Panc1 (cell line): ENCODE results near the gene ZNF366. TPM values are rescaled to one million over a fixed set of nuclear protein-coding genes. Genes with fewer than 3 reads are reported as not detected.

ENCODE experiments used
- ATAC-seq: fragments of 200-7000 bp; cut with Tn5 transposase; 2 replicates; pipeline ENCODE4 v1.9.1; 2020; ENCODE audit warnings: mild to moderate bottlenecking, moderate library complexity
- BruUV-seq: library from RNA; stranded (reverse); fragments of 400-500 nt; replicated peaks from 2 replicates; lab custom pipeline; 2021; lab: Mats Ljungman, UMichigan
- CTCF ChIA-PET: fragments of 300-600 bp; sonication (Branson Sonifier 250); formaldehyde crosslinking; loops from one replicate; lab custom pipeline; 2022; ENCODE audit warnings: antibody characterized with exemption; lab: Charles Lee
- POLR2A ChIA-PET: fragments of 300-600 bp; sonication (Branson Sonifier 250); formaldehyde crosslinking; loops from one replicate; lab custom pipeline; 2022; ENCODE audit warnings: antibody characterized with exemption; lab: Charles Lee
- DNase-seq: peaks from one replicate; pipeline ENCODE4 v3.0.0-alpha.2; 2010; ENCODE audit warnings: low read depth, low spot score
- H3K27ac ChIP-seq: 2 replicates; pipeline ENCODE4 v1.5.1; 2011; ENCODE audit warnings: mild to moderate bottlenecking, low read length, inconsistent platforms
- H3K27me3 ChIP-seq: fragments of 200-500 bp; sonication (Bioruptor generic); 2 replicates; pipeline ENCODE4 v1.6.0; 2014; ENCODE audit warnings: low read length, inconsistent platforms; ENCODE audit not compliant: control insufficient read depth, insufficient read depth
- H3K36me3 ChIP-seq: fragments of 200-500 bp; sonication (Bioruptor generic); 2 replicates; pipeline ENCODE4 v1.5.1; 2014; ENCODE audit warnings: inconsistent platforms, mild to moderate bottlenecking, low read length, moderate library complexity; ENCODE audit not compliant: control insufficient read depth, insufficient read depth
- H3K4me1 ChIP-seq: 2 replicates; pipeline ENCODE4 v1.5.1; 2011; ENCODE audit warnings: inconsistent platforms, mild to moderate bottlenecking, low read length, moderate library complexity; ENCODE audit not compliant: control insufficient read depth, insufficient read depth
- H3K4me3 ChIP-seq, 2 experiments: 2 replicates each; pipeline ENCODE4 v1.5.1; 2011 to 2012; ENCODE audit warnings: low read depth in 2 of 2, low read length in 2 of 2, mild to moderate bottlenecking in 2 of 2, inconsistent platforms in 1 of 2, moderate library complexity in 1 of 2
- H3K9me3 ChIP-seq: fragments of 200-500 bp; sonication (Bioruptor generic); 2 replicates; pipeline ENCODE4 v1.5.1; 2014; ENCODE audit warnings: low read depth, mild to moderate bottlenecking, inconsistent platforms, low read length, moderate library complexity; ENCODE audit not compliant: control insufficient read depth, insufficient read depth
- CTCF ChIP-seq: fragments of 450-650 bp; IDR thresholded peaks from 2 replicates; pipeline ENCODE4 v1.5.1; 2017; ENCODE audit warnings: mild to moderate bottlenecking
- POLR2AphosphoS5 ChIP-seq: IDR thresholded peaks from 2 replicates; pipeline ENCODE4 v1.6.1; 2012; ENCODE audit warnings: mild to moderate bottlenecking, low read depth, low read length, moderate library complexity
- REST ChIP-seq, 2 experiments: IDR thresholded peaks; 2 replicates each; pipeline ENCODE4 v1.6.1; 2011 to 2012; ENCODE audit warnings: low read depth in 2 of 2, control low read depth in 1 of 2, low read length in 1 of 2, mild to moderate bottlenecking in 1 of 2, moderate library complexity in 1 of 2; ENCODE audit not compliant: insufficient read depth in 1 of 2
- SIN3A ChIP-seq: IDR thresholded peaks from 2 replicates; pipeline ENCODE4 v1.6.1; 2012; ENCODE audit warnings: low read depth, mild to moderate bottlenecking, low read length, moderate library complexity, borderline replicate concordance; ENCODE audit not compliant: insufficient read depth
- TCF7L2 ChIP-seq: IDR thresholded peaks from 2 replicates; pipeline ENCODE4 v1.6.1; 2011; ENCODE audit warnings: mild to moderate bottlenecking, low read depth, low read length, inconsistent platforms
- in situ Hi-C: cut with HindIII; loops from 2 replicates; pipeline ENCODE4 v1.10.0; 2016; ENCODE audit warnings: low sequenced_read_pairs, low pct_unique_long_range_greater_than_20kb
- intact Hi-C: fragments of 100-400 bp; cut with micrococcal nuclease; formaldehyde crosslinking; loops from one replicate; pipeline ENCODE4 v1.10.0; 2022; ENCODE audit not compliant: unreplicated experiment
- total RNA-seq: library from RNA; stranded (reverse); gene quantifications from one replicate; pipeline ENCODE4 v1.2.1, GENCODE V29; 2021; ENCODE audit not compliant: unreplicated experiment

Gene ZNF366
- total RNA-seq, 1 experiment from 2014 or later = not detected

- in situ Hi-C loops (no loop called here), intact Hi-C loops (no loop called here)
- Histone ChIP-seq H3K4me3 (no peak overlapping the region), H3K27me3 (no peaks in the 10 kb centered on the region), H3K9me3 (no peaks in the 10 kb centered on the region), H3K36me3 (no peaks in the 10 kb centered on the region), H3K27ac (no peak overlapping the region), H3K4me1 (no peaks in the 10 kb centered on the region)
- DNase-seq = peak; percentile 30
- ChIA-PET CTCF (interaction anchor here (0.6 to 1.0 kb wide), 2 partner anchors 389 to 424 kb away, joined by 3 to 4 read pairs; no protein-coding TSS in a partner anchor), POLR2A (no interaction called here)
- peak; percentile 63; the same call in 1 of the 2 replicates for ATAC-seq
- TF ChIP-seq TCF7L2 (no peak), SIN3A (no peak), CTCF (peak; percentile 72)
- BruUV-seq = no TSS peak
Measured at GRCh38 chr5:72394688-72395087, 112.5 kb downstream of the ZNF366 start.

DNA sequence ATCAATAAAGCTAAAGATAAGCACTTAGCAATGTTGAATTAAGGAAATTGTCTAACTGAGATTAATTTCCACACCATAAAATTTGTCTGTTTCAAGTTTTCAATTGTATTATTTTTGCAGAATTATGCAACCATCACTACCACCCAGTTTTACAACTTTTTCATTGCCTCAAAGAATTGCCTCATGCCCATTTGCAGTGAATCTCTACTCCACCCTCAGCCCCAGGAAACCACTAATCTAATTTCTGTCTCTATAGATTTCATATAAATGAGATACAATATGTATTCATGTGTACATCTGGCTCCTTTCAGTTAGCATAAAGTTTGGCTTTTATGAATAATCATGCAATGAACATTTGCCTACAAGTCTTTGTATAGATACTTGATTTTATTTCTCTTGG lies 114.2 kb downstream of the ZNF366 start:
- POLR2A ChIA-PET = no interaction called here
- Histone ChIP-seq H3K27ac (no peak overlapping the region), H3K36me3 (no peaks in the 10 kb centered on the region), H3K9me3 (no peaks in the 10 kb centered on the region), H3K27me3 (no peaks in the 10 kb centered on the region), H3K4me3 (no peak overlapping the region), H3K4me1 (no peaks in the 10 kb centered on the region)
- no TSS peak for BruUV-seq
- CTCF ChIA-PET = no interaction called here
- no peak for ATAC-seq
- TF ChIP-seq REST (IDR thresholded peaks at IDR 0.05; ENCODE audit: insufficient read depth in 1 of 2, low read depth in 2 of 2, low read length in 1 of 2) (no peak), POLR2AphosphoS5 (no peak), TCF7L2 (no peak), SIN3A (no peak), CTCF (no peak)
- in situ Hi-C loops (no loop called here), intact Hi-C loops (no loop called here)
- DNase-seq = no peak

Other genes starting within 250 kb of the ZNF366 start
- gene MRPS27, start 187.2 kb downstream of the ZNF366 start, total RNA-seq = 67.2 TPM
- gene PTCD2, start 187.0 kb downstream of the ZNF366 start, total RNA-seq = 13.0 TPM